ENCODE measurements around the gene ANKMY1.

Gene ANKMY1

DNA sequence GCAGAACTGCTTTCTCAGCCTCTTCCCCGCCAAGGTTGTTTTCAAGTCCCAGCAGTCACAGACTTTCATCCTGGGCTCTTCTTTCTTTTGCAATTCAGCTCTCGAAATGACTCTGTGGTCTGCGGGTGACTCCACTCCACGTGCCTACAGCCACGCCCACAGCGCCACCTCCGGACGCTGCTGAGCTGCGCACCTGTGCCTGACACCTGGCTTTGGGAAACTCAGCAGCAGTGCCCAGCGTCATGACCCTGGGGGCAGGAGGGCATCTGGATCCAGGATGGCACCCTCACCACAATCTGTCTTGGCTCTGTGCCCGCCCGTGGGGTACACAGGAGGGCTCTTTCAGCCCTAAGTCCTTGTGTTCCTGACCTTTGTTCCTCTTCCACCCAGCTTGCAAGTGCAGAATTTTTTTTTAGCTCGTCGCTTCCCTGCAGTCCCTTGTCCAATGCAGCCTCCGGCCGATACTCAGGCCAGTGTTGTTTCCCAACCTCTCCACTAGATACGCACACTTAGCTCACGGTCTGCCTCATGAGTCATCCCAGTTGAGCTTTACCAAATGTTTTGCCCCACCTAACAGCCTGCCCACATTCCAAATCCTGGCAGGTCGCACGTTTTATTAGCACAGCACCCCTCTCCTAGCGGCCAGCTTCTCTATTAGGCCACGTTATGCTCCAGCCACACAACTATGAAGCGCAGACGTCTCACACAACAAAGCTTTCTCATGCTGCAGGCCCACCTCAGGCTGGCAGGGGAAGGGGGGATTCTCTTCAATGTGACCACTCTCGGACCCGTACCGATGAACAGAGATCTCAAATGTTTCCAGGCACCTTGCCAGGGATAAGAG, 22.2 kb upstream of the ANKMY1 start:
- peak; percentile 21 for DNase-seq (ENCODE audit: low read depth)

DNA sequence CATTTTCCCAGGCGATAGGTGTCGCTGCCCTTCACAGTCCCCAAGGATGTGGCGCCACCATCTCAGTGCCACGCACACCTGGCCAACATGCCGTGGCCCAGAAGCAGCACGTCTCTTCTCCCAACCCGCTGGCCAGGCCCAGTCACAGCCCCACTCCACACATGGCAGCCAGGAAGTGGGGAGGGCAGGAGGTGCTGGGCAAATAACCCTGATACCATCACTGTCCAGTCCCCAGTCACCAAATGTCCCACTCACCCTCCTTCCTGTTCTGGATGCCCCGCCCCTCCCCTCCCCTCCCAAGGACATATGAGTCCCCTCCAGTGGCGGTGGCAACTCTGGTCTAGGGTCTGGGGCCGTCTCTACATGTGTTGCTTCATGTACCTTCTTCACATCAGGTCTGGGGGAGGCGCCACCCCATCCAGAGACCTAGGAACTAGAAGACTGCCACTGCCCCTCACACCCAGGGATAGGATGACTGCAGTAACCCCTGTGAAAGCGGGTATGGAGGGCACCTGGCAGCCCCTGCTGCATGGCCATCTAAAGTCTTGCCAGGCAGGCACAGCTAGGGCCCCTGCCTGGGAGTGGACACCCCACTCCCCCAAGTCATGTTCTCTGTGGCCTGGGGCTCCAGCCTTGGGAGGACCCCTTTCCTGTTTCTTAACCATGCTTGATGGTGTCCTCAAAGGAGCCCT, 21.4 kb upstream of the ANKMY1 start:
- DNase-seq (ENCODE audit: low read depth), result no peak

DNA sequence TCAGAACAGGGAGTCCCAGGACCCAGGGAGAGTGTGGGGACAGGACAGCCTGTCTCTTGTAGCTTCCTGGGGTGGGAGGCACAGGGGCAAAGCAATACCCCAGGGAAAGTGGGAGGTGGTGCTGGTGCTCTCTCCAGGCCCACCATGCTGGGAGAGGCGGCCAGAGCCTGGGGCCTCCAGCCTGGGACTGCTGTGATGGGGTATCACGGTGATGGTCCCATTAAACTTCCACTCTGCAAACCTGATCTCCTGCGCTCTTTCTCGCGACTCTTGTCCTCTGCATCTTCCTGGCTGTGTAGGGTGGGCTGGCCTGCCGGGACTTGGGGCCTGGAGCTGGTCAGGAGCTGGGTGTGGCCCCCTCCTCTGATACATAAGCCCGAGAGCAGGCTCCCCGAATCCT, 20.7 kb upstream of the ANKMY1 start:
- no peak for DNase-seq (ENCODE audit: low read depth)

DNA sequence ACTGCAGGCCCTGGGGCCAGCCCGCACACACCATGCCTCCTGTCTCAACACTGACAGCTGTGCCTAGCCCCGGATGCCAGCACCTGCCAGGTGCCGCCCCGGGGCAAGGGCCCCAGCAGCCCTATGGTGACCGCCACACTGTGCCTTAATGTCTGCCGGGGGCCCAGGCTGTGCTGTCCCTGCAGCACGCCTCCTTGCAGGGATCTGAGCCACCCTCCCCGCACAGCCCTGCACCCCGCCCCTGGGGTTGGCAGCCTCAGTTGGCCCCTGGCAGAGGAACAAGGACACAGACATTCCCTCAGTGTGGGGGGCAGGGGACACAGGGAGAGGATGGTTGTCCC, 20.3 kb upstream of the ANKMY1 start:
- DNase-seq (ENCODE audit: low read depth), result no peak

DNA sequence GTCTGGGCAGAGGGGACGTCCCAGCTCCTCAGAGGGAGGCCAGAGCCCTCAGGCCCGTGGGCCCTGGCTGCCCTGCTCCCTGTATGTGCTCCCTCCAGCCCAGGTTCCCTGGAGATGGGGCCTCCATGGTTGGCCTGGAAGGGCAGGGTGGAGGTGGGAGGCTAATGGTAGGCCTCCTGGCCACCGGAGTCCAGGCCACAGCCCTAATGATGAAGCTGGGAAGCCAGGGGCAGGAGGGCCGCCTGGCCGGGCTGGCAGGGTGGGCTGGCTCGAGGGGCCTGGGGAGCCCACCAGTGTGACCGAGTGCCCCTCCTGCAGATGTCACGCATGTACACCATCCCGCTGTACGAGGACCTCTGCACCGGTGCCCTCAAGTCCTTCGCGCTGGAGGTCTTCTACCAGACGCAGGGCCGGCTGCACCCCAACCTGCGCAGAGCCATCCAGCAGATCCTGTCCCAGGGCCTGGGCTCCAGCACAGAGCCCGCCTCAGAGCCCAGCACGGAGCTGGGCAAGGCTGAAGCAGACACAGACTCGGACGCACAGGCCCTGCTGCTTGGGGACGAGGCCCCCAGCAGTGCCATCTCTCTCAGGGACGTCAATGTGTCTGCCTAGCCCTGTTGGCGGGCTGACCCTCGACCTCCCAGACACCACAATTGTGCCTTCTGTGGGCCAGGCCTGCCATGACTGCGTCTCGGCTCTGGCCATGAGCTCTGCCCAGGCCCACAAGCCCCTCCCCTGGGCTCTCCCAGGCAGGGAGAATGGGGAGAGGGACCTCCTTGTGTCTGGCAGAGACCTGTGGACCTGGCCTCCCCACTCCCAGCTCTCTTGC, 19.7 kb upstream of the ANKMY1 start:
- no peak for DNase-seq (ENCODE audit: low read depth)

DNA sequence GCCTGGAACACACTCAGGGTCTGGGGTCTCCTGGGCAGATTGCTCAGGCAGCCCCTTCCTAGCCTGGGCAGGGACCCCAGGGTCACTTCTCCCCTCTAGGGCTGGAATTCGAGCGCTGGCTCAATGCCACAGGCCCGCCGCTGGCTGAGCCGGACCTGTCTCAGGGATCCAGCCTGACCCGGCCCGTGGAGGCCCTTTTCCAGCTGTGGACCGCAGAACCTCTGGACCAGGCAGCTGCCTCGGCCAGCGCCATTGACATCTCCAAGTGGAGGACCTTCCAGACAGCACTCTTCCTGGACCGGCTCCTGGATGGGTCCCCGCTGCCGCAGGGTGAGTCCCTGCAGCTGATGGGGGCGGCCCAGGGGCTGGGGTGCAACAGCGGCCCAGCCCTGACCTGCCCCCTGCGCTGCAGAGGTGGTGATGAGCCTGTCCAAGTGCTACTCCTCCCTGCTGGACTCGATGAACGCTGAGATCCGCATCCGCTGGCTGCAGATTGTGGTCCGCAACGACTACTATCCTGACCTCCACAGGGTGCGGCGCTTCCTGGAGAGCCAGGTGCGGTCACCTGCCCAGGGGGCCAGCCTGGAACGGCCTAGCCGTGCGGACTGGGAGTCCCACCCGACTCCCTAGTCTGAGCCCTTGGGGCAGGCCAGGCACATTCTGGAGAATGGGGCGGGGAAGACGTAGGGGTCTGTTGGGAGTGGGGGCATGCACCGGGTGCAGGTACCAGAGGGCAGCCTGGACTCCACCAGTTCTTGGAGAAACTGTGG, 18.8 kb upstream of the ANKMY1 start:
- no peak for DNase-seq (ENCODE audit: low read depth)

DNA sequence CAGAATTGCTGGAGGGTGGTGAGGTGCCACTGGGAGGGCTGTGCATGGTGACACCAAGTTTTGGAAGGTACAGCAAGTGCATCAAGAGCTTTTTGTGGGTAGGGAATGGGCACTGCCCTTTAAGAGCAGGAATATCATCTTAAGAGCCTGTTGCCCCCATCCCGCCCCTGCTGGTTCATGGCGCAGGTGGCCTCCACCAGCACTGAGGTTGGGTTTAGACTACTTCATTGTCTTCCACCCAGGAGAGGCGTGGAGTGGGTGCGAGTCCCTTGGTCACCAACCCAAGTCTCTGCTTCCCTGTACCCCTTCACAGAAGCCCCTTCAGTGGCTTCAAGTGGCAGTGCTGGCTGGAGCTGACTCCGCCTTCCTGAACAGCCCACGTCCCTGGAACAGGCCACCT, 18.2 kb upstream of the ANKMY1 start:
- no peak for DNase-seq (ENCODE audit: low read depth)

DNA sequence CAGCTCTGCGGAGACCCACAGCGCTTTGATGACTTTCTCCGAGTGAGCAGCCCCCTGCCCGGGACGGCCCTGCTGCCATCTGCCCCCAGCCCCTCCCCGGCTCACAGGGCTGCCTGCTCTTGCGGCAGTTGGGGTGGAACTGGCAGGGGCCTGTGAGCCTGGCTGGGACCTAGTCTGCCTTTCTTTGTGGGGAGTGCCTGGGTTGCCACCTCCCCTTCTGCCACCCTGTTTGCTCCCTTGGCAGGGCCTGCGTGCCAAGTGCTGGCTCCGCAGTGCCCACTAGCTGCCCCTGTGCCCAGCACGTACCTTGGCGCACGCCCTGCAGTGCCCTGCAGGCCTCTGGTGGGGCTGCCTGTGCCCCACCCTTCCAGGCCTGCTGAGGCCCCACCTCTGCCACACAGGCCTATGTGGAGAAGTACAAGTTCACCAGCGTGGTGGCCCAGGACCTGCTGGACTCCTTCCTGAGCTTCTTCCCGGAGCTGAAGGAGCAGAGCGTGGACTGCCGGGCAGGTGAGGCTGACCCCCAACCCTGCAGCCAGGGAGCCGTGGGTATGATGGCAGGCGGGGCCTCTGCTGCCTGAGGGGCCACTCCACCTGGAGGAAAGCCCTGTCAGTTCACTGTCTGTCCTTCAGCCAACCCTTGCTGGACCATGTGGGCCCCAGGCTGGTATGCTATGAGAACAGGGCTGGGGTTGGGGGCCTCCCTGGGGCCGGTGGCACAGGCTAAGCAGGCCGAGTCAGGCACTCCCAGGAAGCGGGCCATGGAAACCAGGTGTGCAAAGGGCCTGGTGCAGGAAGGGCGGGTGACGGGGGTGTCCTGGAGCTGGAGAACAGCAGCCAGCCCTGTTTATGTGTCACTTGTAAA, 17.5 kb upstream of the ANKMY1 start:
- DNase-seq (ENCODE audit: low read depth), result no peak

DNA sequence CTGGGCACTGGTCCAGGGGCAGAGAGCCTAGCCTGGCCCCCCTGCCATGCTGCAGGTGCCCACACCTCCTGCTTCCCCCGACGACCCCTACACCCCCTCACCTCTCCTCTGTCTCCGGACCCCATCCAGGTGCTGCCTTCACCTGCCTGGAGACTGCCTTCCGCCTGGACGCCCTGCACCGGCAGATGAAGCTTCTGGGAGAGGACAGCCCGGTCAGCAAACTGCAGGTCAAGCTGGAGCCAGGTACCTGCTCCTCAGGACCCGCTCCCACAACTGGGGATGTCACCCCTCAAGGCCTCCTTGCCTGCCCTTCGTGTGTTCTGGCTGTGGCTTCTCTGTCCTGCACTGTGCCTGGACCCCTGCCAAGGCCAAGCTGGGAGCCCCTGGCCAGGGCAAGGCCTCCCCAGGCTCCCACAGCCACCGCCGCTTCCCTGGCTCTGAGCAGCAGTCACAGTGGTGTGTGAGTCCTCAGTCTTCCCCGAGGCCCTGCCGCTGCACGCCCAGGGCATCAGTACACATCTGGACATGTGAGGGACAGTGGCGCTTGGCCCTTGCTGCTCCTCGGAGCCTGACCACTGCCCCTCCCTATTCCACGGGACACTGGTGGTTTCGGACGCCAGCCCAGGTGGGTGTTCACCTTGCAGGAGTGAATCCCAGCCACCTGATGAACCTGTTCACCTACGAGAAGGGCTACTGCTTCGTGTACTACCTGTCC, 16.8 kb upstream of the ANKMY1 start:
- no peak for DNase-seq (ENCODE audit: low read depth)

GRCh38 chr2:240573516-240574385, 16.0 kb upstream of the ANKMY1 start:
- DNase-seq (ENCODE audit: low read depth), result no peak

- no peak for DNase-seq (ENCODE audit: low read depth)
These were observed 15.3 kb upstream of the ANKMY1 start for GRCh38 chr2:240573071-240573515.

GRCh38 chr2:240572141-240573031, 14.6 kb upstream of the ANKMY1 start:
- DNase-seq (ENCODE audit: low read depth), result no peak

DNA sequence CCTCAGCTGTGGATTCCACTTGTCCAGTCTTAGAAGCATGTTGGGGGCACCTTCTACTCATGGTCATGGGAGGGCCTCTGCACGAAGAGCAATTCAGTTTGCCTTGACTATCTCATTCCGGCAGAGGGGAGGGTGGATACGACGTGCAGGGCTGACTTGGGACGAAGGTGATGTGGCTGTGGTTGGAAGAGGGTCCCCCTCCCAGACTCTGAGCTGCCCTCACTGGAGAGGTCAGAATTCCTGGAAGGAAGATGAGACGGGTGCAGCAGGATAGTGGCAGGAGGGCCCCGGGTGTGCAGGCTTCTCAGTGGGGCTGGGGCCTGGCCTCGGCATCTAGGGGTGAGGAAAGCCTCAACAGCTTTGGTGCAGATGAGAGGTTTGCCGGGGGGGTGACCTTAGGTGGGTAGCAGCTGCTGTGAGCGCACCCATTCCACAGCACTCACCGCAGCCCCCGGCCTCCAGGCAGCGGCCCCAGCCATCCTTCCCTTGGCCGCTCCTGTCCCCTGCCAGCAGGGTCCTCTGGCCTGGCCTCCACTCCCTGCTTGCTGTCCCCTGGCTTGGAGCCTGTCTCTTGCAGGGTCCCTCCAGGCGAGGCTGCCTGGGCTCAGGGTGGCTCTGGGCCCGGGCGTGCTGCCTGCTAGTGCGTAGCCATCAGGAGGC, 13.7 kb upstream of the ANKMY1 start:
- no peak for DNase-seq (ENCODE audit: low read depth)

DNA sequence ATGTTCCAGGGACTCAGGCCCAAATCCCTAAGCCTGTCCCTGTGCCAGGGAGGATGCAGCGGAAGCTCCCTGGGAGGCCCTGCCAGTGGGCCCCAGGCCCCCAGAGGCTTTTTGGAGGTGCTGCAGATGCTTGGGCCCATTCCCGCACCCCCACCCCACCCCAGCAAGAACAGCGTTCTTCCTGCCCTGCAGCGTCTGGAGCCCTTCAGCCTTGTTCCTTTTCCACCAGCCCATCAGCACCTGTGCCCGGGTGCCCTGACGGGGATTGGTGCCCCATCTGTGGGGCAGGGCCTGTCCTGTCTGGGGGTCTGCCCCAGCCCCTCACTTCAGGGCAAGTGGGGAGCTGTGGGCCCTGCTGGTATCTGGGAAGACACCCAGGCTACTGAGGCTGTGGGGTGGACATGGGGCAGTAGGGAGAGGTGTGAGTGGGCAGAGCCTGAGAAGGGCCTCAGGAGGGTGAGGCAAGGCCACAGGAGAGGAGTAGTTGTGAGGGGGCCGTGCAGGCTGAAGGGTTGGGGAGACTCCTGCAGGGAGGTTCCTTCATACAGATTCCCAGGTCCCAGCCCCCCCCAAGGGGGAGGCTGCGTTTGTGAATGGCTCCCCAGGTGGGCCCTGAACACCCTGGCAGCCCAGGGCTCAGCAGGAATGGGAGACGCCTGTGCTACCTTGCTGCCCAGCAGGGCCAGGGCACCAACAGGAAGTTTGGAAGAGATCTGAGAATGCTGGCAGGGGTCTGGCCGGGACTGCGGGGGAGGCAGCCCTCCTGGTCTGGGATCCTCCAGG, 12.9 kb upstream of the ANKMY1 start:
- DNase-seq (ENCODE audit: low read depth), result no peak

GRCh38 chr2:240569998-240570530, 12.3 kb upstream of the ANKMY1 start:
- no peak for DNase-seq (ENCODE audit: low read depth)

- no peak for DNase-seq (ENCODE audit: low read depth)
These were observed 11.8 kb upstream of the ANKMY1 start for GRCh38 chr2:240569523-240569997.

Data from stimulated activated CD8-positive, alpha-beta memory T cell treated with anti-CD3 and anti-CD28 coated beads, Interleukin-12 subunit alpha, Interleukin-12 subunit beta, amount 100 ng/mL, for 4 hours (primary cell).